GM21515 (cell line): Measurements from ENCODE around the gene ZSCAN32.

Experiments used
- ATAC-seq: cut with Tn5 transposase; IDR thresholded peaks from one replicate; pipeline ENCODE4 v1.9.1; 2021; ENCODE audit not compliant: unreplicated experiment

The ZSCAN32 gene

GRCh38 chr16:3400779-3401688, at the start of gene ZSCAN32, which contains the start of gene ZNF174:
ZSCAN32 (minus strand) TSS chr16:3401004; CDS start chr16:3397557, 3,447 bp downstream.
ZNF174 (plus strand) TSS chr16:3401215; CDS start chr16:3402005, 790 bp downstream.
- peak; percentile 96 for ATAC-seq

DNA sequence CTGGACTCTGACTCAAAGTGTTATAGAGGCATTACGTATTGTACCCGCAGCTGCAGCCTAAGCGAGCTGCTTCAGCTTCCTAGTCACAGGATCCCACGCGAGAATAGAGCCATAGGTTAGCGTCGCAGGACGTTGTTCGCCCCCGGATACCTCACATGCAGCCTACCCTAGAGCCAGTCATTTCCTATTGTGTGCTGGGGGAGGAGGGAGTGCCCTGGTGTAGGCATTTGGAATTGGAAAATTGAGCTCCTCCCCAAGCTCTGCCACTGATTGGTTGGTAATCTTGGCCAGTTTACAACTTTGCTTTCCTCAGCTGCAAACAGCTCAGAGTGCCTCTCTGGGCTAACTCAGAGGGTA, 43.2 kb upstream of the ZSCAN32 start:
- ATAC-seq = peak; percentile 36

DNA sequence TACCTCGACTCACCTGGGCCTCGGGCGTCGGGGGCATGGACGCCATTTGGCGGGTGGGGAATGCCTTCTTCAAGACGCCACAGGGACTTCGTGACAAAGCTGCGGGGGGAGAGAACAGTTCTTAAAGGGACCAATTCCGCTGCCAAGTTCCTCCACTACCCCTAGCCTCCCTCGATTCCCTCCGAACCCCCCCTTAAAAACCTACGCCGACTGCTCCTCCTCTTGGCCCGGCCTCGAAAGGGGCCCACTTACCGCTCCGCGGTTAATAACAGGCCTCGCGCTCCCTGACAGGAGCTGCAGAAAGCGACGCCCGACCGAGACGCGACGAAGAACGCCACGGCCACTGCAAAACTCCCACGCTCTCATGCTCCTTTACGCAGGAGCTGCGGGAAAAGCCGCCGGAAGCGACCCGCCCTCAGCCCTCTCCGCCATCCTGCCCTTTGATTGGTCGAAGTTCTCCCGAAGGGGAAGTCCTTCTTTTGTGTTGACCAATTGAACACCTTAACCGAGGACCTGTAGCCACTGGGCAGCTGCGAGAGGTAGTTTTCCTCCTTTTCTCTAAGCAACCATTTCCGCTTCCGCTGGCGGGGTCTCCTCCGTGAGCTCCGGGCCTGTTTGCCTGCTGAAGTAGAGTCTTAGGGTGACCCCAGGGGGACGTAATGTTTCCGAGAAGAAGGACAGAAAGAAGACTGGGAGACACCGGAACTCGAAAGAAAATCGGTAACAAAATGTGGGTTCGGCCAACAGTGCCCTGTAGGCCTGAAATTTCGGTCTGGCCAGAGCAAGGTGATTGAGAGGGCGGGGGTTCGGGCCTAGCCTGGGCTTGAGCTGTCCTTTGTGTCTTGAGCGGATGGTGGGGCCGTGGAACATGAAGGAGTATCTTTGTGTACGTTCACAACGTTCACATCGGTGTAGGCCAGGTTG, 42.6 kb upstream of the ZSCAN32 start, which contains the start of the genes NAA60 and ZNF597:
Gene NAA60 (plus strand): TSS at position 573 of the 924 bp plus-strand sequence. CDS start 32,548 bp downstream, outside the sequence.
Gene ZNF597 (minus strand): TSS at position 397 of the 924 bp plus-strand sequence. CDS start 351 bp downstream, at position 46.
- peak; percentile 84 for ATAC-seq

GRCh38 chr16:3439637-3440036, 38.8 kb upstream of the ZSCAN32 start:
- ATAC-seq = no peak

- ATAC-seq = no peak
Measured at GRCh38 chr16:3434373-3434772, 33.6 kb upstream of the ZSCAN32 start.

DNA sequence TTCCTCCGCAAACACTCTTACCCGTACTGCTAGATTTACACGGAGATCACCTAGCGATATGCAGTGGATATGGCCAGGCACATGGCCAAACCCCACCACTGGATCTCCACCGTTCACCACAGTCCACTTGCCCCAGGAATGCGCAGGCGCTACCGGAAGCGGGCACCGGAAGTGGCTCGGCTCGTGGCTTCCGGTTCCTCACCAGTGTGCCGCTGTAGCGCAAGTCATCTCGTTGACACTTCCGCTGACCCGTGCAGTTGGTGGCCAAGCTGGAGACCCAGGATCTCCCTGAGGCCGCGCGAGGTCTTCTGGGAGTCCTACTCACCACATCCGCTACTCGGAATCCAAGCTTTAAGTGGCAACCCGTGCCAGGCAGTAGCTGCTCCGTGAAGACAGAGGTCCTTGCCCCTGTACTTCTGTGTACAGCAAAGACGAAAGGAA, 31.0 kb upstream of the ZSCAN32 start:
- no peak for ATAC-seq

DNA sequence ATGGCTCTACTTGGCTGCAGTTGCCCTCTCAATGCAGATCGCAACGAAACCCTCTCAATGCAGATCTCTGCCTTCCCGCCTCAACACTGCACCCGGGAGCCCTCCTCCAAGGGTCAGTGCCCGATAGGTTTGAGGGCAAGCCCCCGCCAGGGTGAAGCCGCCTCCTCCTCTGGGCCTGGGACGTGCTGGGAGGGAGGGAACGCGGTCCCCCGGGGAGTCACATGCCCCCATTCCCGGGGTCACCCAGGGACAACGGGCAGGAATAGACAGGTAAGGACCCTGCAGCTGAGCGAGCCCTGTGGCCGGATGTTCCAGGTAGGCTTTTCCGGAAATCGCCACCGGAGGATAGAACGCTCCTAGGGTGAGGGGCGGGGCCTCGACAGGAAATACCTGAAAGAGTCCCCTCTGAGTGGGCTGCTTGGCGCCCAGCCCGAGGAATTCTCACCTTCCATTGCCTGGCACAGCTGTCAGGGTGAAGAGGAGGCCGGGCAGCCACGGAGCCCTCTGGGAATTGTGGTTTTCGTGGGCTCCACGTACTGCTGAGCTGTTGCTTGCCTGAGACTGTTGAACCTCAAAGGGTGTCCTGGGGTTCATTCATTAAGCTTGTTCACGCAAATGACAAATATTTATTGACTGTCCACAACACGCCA, 13.1 kb upstream of the ZSCAN32 start:
- ATAC-seq = no peak

- no peak for ATAC-seq
Measured at GRCh38 chr16:3408561-3409197, 7.9 kb upstream of the ZSCAN32 start.

DNA sequence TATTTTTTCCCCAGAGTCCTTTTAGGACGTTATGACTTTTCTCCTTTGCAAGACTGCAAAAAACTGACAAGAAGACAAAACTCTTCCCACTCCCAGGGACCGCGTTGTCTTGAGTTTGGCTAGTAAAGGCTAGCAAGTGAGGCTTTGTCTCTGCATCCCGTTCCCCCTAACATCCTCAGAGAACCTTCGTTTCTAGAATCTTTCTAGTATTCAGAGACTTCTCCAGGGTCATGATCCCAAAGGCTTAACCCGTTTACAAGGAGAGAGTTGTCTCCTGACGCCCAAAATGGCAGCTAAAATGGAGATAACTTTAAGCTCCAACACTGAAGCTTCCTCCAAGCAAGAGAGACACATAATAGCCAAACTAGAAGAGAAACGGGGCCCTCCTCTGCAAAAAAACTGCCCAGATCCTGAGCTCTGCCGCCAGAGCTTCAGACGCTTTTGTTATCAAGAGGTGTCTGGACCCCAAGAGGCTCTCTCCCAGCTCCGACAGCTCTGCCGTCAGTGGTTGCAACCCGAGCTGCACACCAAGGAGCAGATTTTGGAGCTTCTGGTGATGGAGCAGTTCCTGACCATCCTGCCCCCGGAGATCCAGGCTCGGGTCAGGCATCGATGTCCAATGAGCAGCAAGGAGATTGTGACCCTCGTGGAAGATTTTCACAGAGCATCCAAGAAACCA, 1.1 kb upstream of the ZSCAN32 start:
- ATAC-seq = no peak

- no peak for ATAC-seq
Measured at GRCh38 chr16:3400446-3400778, 392 bp downstream of the ZSCAN32 start.

DNA sequence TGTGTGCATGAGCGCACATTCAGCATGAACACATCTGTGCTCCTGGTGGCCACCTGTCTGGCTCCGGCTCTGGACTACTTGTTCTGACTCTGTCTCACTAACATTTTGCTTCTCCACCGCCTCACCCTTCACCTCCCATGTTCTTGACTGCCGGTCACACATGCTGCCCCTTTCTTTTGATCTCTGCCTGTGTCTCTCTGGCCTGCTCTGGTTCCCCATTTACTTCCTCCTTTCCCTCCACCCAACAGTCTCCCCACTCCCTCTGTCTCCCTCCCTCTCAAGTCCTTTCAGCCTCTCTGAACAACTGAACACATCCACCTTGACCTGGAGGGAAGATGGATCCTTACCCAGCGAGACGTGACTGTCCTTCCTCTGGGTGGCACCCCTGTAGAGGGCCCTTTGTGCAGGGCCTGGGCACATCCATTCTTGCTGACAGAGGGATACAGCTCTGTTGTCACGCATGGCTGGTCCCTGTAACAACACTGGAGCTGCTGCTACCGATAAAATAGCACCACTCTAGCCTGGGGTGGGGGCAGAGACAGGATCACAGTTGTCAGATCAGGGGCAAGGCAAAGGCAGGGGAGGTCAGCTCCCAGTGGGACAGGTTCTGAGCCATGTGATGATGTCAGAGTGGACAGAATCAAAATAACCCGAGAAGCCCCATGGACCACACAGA, 11.0 kb downstream of the ZSCAN32 start:
- ATAC-seq = no peak

DNA sequence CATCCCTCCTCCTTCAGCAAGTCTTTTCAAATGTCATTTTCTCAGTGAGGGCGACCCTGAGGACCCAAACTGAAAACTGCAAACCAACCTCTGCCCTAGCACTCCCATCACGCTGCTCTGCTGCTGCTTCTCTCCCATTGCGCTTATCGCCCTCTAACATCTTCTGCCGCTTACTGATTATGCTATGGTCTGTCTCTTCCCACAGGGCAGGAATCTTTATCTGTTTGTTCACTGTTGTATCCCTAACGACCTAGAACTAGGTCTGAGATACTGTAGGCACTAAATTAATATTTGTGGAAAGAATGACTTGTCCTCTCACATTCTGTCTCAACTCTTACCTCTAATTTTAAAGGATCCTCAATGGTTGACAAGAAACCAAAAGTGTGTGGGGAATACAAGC, 12.5 kb downstream of the ZSCAN32 start:
- no peak for ATAC-seq

DNA sequence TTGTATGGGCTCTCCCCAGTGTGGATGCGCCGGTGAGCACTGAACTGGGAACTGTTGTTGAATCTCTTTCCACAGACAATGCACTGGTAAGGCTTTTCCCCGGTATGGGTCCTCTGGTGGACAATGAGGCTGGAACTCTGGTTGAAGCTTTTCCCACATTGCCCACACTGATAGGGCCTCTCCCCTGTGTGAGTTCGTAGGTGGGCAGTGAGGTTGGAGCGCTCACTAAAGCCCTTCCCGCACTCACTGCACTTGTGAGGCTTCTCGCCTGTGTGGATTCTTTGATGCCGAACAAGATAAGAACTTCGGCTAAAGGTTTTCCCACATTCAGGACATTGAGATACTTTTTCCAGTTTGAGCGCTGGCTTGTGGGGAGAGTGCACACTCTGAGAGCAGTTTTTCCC, 17.8 kb downstream of the ZSCAN32 start:
- ATAC-seq = no peak

DNA sequence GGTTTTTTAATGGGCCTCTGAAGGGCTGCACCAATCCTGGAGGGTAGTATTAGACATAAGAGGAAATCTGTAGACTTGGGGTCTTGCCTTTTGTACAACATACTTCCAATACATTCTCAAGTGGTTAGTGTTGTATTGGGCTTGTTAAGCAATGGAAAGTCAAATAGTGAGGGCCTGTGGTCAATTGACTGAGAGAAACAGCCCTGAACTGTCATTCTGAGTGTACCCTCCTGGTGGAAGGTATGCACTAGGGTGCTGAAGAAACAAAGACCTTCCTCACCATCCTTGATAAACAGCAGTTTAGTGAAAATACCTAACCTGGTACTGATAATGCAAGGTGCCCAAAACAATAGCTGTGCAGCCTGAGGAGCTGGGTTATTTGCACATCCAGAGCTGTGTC, 22.9 kb downstream of the ZSCAN32 start:
- no peak for ATAC-seq

- ATAC-seq = no peak
Measured at GRCh38 chr16:3375680-3376079, 25.1 kb downstream of the ZSCAN32 start.

DNA sequence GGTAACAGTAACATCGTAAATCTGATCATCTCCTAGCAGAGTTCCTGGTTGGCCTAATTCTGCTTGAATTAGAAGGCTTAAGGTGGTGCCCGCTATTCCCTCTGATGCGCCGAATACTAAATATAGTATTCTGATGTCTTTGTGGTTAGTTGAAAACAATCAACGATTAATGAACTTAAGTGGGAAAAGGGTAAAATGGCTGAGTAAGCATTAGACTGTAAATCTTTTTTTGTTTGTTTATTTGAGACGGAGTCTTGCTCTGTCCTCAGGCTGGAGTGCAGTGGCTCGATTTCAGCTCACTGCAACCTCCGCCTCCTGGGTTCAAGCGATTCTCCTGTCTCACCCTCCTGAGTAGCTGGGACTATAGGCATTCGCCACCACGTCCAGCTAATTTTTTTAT, 31.7 kb downstream of the ZSCAN32 start:
- no peak for ATAC-seq

DNA sequence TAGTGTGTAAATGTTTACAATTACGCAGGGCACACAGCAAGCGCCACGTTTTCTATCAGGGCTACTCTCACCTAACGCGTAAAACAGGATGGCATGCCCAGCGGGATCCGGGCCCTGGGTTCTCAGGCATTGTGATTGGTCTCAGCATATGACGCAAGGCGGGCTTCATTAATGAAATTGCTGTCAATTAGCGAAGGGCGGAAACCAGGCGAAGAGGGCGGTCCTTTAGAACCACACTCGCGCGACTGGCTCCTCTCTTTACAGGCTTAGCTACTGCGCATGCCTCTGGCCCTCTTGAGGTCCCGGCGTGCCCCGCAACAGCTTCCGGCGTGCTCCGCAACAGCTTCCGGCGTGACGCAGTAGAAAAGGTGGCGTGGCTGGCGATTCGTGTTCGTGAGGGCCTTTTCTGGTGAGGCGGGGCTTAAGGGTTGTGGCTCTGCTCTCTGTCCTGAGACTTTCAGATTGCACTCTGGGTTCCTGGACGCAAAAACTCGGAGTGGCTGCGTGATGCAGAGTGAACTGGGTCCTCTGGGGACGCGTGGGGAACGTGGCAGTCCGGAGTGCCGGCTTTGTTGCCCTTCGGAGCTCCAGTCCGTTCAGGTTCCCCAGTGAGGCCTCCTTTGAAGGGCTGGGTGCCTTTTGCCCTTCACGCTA, 35.9 kb downstream of the ZSCAN32 start:
- peak; percentile 62 for ATAC-seq

DNA sequence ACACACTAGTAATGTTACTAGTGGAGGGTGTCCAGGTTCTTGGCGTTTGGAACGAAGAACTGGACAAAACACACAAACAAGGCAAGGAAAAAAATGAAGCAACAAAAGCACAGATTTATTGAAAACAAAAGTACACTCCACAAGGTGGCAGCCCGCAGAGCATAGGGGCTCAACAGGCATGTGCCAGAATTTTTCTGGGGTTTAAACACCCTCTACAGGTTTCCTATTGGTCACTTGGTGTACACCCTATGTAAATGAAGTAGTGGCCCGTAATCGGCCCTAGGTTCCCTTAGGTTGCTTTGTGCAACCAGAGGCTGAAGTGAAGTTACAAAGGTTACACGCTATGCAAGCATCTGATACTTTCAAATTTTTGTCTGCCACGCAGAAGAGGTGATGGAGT, 37.0 kb downstream of the ZSCAN32 start:
- ATAC-seq = no peak

DNA sequence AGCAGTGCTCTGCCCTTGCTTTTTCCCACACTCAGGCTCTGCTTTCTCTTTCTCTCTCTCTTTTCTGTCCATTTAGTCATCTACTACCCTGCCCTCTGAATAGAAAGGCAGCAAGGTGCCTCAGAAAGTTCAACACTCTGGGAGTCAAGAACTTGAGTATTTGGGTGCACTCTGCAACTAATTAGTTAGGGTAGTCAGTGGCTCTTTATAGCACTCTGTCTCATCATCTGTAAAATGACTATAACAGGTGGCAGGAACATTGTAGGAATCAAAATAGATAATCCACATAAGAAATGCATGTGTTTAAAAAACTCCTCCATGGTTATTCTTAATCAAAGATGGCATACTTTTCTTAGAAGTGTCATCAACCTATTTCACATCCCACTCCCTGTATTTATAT, 37.9 kb downstream of the ZSCAN32 start:
- ATAC-seq = no peak
